Measurements from ENCODE around the gene CAPS2. TPM values are rescaled to one million over a fixed set of nuclear protein-coding genes. Genes with fewer than 3 reads are reported as not detected.

Gene CAPS2
- not detected in 2 replicates for total RNA-seq (2022)
- Bru-seq, nascent RNA = percentile 16 among the genes with signal in this experiment
- percentile 17 among the genes with signal in this experiment for BruChase-seq, experiment 1, labeled RNA remaining after a 2-hour chase
- BruChase-seq, experiment 2, labeled RNA remaining after a 6-hour chase = percentile 15 among the genes with signal in this experiment
- long read RNA-seq = 0 reads

DNA sequence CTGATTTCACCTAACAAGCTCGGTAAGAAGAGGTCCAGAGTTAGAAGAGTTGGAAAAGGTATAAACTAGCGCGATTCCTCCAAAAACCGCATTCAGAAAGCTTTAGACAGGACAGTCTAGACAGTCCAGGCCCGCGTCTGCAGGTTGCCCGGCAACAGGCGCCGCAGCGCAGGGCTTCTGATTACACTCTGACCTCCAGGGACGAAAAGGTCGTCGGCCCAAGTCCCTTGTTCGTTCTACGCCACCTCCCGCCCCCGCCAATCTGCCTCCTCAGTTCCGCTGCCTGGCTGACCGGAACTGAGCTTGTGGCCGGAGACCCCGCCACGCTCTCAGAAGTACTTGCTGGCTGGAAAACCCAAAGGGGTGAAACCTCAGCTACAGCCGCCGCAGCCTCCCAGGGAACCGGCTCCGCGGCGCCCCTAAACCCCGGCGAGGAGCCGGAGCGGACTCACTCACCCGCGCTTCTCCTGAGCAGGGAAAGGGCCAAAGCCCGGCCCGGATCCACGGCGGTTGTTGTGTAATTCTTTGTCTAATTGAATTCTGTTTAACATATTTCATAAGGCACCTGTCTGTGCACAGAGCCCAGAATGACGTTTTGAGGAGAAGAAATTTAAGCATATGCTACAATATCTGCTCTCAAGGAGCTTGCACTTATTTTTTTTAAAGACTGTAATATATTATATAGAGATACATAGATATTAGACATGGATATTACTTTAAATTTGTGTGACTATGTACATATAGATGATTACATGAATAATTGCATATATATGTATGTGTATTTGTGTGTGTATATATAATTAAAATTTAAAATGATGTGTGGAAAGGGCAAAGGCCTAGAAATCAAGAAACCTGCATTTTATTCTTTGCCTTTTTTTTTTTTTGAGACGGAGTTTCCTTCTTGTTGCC is at the start of gene CAPS2:
CAPS2 (minus strand) TSS at position 407 of the 909 bp plus-strand sequence. CDS start 3,826 bp downstream, outside the sequence.
- no TSS peak for BruUV-seq (replicated peaks)

DNA sequence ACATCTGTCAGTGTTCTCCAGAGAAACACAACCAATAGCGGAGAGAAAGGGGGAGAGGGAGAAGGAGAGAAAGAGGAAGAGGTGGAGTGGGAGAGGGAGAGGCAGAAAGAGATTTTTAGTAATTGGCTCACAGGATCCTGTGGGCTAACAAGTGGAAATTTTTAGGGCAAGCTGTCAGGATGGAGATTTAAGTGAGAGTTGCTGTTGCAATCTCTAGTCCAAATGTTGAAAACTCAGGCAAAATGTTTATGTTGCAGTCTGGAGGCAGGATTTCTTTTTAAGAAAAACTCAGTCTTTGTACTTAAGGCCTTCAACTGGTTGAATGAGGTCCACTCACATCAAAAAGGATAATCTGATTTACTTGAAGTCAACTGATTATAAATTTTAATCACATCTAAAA is 48.2 kb upstream of the CAPS2 start:
- TF ChIP-seq, protein P1, sequence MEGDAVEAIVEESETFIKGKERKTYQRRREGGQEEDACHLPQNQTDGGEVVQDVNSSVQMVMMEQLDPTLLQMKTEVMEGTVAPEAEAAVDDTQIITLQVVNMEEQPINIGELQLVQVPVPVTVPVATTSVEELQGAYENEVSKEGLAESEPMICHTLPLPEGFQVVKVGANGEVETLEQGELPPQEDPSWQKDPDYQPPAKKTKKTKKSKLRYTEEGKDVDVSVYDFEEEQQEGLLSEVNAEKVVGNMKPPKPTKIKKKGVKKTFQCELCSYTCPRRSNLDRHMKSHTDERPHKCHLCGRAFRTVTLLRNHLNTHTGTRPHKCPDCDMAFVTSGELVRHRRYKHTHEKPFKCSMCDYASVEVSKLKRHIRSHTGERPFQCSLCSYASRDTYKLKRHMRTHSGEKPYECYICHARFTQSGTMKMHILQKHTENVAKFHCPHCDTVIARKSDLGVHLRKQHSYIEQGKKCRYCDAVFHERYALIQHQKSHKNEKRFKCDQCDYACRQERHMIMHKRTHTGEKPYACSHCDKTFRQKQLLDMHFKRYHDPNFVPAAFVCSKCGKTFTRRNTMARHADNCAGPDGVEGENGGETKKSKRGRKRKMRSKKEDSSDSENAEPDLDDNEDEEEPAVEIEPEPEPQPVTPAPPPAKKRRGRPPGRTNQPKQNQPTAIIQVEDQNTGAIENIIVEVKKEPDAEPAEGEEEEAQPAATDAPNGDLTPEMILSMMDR (IDR thresholded peaks at IDR 0.05; ENCODE audit: insufficient read depth in 1 of 2, low read depth in 1 of 2, low read length in 1 of 2, severe bottlenecking in 1 of 2, unreplicated experiment in 1 of 2) = no peak
- Mint-ChIP-seq H3K9me3 (ENCODE audit: unreplicated experiment) (no peaks in the 10 kb centered on the region), H3K4me1 (ENCODE audit: low read depth, unreplicated experiment) (peaks cover 5% of the 10 kb centered on the region), H3K27me3 (ENCODE audit: insufficient read depth, unreplicated experiment) (peaks cover 3% of the 10 kb centered on the region), H3K27ac (ENCODE audit: unreplicated experiment) (no peak overlapping the region), H3K4me3 (ENCODE audit: unreplicated experiment) (no peak overlapping the region), H3K36me3 (ENCODE audit: insufficient read depth, unreplicated experiment) (no peaks in the 10 kb centered on the region)
- H3K4me3 ChIP-seq (ENCODE audit: low read depth, low read length) = no peak overlapping the region
- ChIA-PET CTCF (no interaction called here), POLR2A (no interaction called here)
- H3K9me3 ChIP-seq = no peaks in the 10 kb centered on the region
- intact Hi-C loops (cut with micrococcal nuclease; ENCODE audit: unreplicated experiment) = no loop called here
- no TSS peak for BruUV-seq (replicated peaks)
- no peak for DNase-seq
- H3K36me3 ChIP-seq (ENCODE audit: control insufficient read depth, insufficient read depth, low read length) = no peaks in the 10 kb centered on the region
- no peaks in the 10 kb centered on the region for H3K27me3 ChIP-seq (replicated peaks; ENCODE audit: control insufficient read depth, insufficient read depth, low read length)
- no peaks in the 10 kb centered on the region for H3K4me1 ChIP-seq

More for the DNA sequence above, at the start of gene CAPS2:
- Mint-ChIP-seq H3K4me3 (ENCODE audit: unreplicated experiment) (peak within 1 kb of the TSS; percentile 94), H3K27ac (ENCODE audit: unreplicated experiment) (peak within 1 kb of the TSS; percentile 87), H3K36me3 (ENCODE audit: insufficient read depth, unreplicated experiment) (no peaks in the 10 kb centered on the region), H3K4me1 (ENCODE audit: low read depth, unreplicated experiment) (no peaks in the 10 kb centered on the region), H3K27me3 (ENCODE audit: insufficient read depth, unreplicated experiment) (no peaks in the 10 kb centered on the region), H3K9me3 (ENCODE audit: unreplicated experiment) (no peaks in the 10 kb centered on the region)
- H3K4me3 ChIP-seq (ENCODE audit: low read depth, low read length) = peak within 1 kb of the TSS; percentile 52
- no peaks in the 10 kb centered on the region for H3K36me3 ChIP-seq (ENCODE audit: control insufficient read depth, insufficient read depth, low read length)
- no peaks in the 10 kb centered on the region for H3K4me1 ChIP-seq
- ChIA-PET POLR2A (no interaction called here), CTCF (interaction anchor here (0.6 to 1.0 kb wide), 3 partner anchors 41 to 928 kb away, joined by 3 to 4 read pairs (median 4); partner anchors contain the start of gene GLIPR1L2)
- intact Hi-C loops (cut with micrococcal nuclease; ENCODE audit: unreplicated experiment) = loop anchor here (5.0 kb wide), 1 partner anchor 58 kb away; no protein-coding TSS in a partner anchor
- TF ChIP-seq, protein P1 (IDR thresholded peaks at IDR 0.05; ENCODE audit: insufficient read depth in 1 of 2, low read depth in 1 of 2, low read length in 1 of 2, severe bottlenecking in 1 of 2, unreplicated experiment in 1 of 2) = no peak
- peak; percentile 82 to 88 for DNase-seq
- H3K9me3 ChIP-seq = no peaks in the 10 kb centered on the region
- no peaks in the 10 kb centered on the region for H3K27me3 ChIP-seq (replicated peaks; ENCODE audit: control insufficient read depth, insufficient read depth, low read length)

DNA sequence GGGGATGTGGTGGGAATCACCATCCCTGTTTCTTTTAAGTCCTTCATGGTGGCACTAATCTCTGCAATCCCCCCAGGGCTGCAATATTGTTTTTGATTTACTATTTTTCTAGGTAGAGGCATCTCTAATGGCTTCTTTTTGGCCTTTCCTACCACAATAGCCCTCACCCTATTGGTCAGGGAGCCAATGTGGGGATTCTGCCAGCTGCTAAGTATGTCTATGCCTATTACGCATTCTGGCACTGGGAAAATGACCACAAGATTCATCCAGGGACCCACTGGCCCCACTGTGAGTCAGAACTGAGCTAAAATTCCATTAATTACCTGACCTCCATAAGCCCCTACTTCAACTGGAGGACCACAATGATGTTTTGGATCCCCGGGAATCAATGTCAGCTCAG is 44.8 kb upstream of the CAPS2 start:
- ChIA-PET CTCF (no interaction called here), POLR2A (no interaction called here)
- BruUV-seq (replicated peaks) = no TSS peak
- no peak for DNase-seq
- Histone ChIP-seq H3K4me3 (ENCODE audit: low read depth, low read length) (no peak overlapping the region), H3K36me3 (ENCODE audit: control insufficient read depth, insufficient read depth, low read length) (no peaks in the 10 kb centered on the region), H3K9me3 (no peaks in the 10 kb centered on the region), H3K4me1 (no peaks in the 10 kb centered on the region), H3K27me3 (replicated peaks; ENCODE audit: control insufficient read depth, insufficient read depth, low read length) (no peaks in the 10 kb centered on the region)
- H3K27ac Mint-ChIP-seq (ENCODE audit: unreplicated experiment) = no peak overlapping the region
- peaks cover 3% of the 10 kb centered on the region for H3K27me3 Mint-ChIP-seq (ENCODE audit: insufficient read depth, unreplicated experiment)
- intact Hi-C loops (cut with micrococcal nuclease; ENCODE audit: unreplicated experiment) = no loop called here
- no peak overlapping the region for H3K4me3 Mint-ChIP-seq (ENCODE audit: unreplicated experiment)
- no peaks in the 10 kb centered on the region for H3K9me3 Mint-ChIP-seq (ENCODE audit: unreplicated experiment)
- TF ChIP-seq, protein P1 (IDR thresholded peaks at IDR 0.05; ENCODE audit: insufficient read depth in 1 of 2, low read depth in 1 of 2, low read length in 1 of 2, severe bottlenecking in 1 of 2, unreplicated experiment in 1 of 2) = no peak
- H3K36me3 Mint-ChIP-seq (ENCODE audit: insufficient read depth, unreplicated experiment) = no peaks in the 10 kb centered on the region
- H3K4me1 Mint-ChIP-seq (ENCODE audit: low read depth, unreplicated experiment) = no peaks in the 10 kb centered on the region
